Right kidney (tissue), 9 donors: ENCODE results near the gene OR2L8.

Source experiments
- DNase-seq: peaks from one replicate; pipeline ENCODE4 v3.0.0-alpha.2; 2016
- long read RNA-seq, 8 donors: transcript quantifications; one replicate each; lab custom pipeline, GENCODE V29; 2026

Gene OR2L8
- long read RNA-seq, donor 1: 0 reads
- long read RNA-seq, donor 2: 0 reads
- long read RNA-seq, donor 3: 0 reads
- long read RNA-seq, donor 4: 0 reads
- long read RNA-seq, donor 5: 0 reads
- long read RNA-seq, donor 6: 0 reads
- long read RNA-seq, donor 7: 0 reads
- long read RNA-seq, donor 8: 0 reads

- DNase-seq: no peak
Measured at GRCh38 chr1:247948558-247948957, at the start of gene OR2L8. Gene OR2L8, plus strand, starts transcription at chr1:247948858. Its CDS starts 0 bp downstream, at chr1:247948858.

GRCh38 chr1:247904122-247904521, 44.5 kb upstream of the OR2L8 start:
- DNase-seq: no peak

- no peak for DNase-seq
Measured at GRCh38 chr1:247905181-247905580, 43.5 kb upstream of the OR2L8 start.

GRCh38 chr1:247905910-247906503, 42.7 kb upstream of the OR2L8 start:
- no peak for DNase-seq

- DNase-seq: no peak
Measured at GRCh38 chr1:247906504-247907047, 42.1 kb upstream of the OR2L8 start.

- no peak for DNase-seq
Measured at GRCh38 chr1:247908766-247909165, 39.9 kb upstream of the OR2L8 start.

GRCh38 chr1:247913786-247914185, 34.9 kb upstream of the OR2L8 start:
- no peak for DNase-seq

- no peak for DNase-seq
Measured at GRCh38 chr1:247914941-247915662, 33.6 kb upstream of the OR2L8 start.

GRCh38 chr1:247919952-247920351, 28.7 kb upstream of the OR2L8 start, which contains the start of gene OR2T8:
Gene OR2T8, plus strand, starts transcription at chr1:247920252. Its CDS starts 766 bp downstream, at chr1:247921018.
- no peak for DNase-seq

- no peak for DNase-seq
Measured at GRCh38 chr1:247923941-247924340, 24.7 kb upstream of the OR2L8 start.

- no peak for DNase-seq
Measured at GRCh38 chr1:247924868-247925267, 23.8 kb upstream of the OR2L8 start, which contains the start of gene OR2AJ1. Gene OR2AJ1, plus strand, starts transcription at chr1:247924889. Its CDS starts 8,880 bp downstream, at chr1:247933769.

GRCh38 chr1:247933989-247934388, 14.7 kb upstream of the OR2L8 start:
- DNase-seq: no peak

- DNase-seq: no peak
Measured at GRCh38 chr1:247935781-247936180, 12.9 kb upstream of the OR2L8 start.

- DNase-seq: no peak
Measured at GRCh38 chr1:247936415-247936814, 12.2 kb upstream of the OR2L8 start.

- DNase-seq: peak; percentile 12
Measured at GRCh38 chr1:247936965-247937734, 11.5 kb upstream of the OR2L8 start.

- no peak for DNase-seq
Measured at GRCh38 chr1:247942624-247943023, 6.0 kb upstream of the OR2L8 start.

- DNase-seq: no peak
Measured at GRCh38 chr1:247953408-247953807, 4.8 kb downstream of the OR2L8 start.

- no peak for DNase-seq
Measured at GRCh38 chr1:247961791-247962190, 13.1 kb downstream of the OR2L8 start.

GRCh38 chr1:247962911-247963588, 14.4 kb downstream of the OR2L8 start:
- DNase-seq: no peak

GRCh38 chr1:247964933-247965332, 16.3 kb downstream of the OR2L8 start, which contains the start of gene OR2AK2:
Gene OR2AK2, plus strand, starts transcription at chr1:247965233. Its CDS starts 144 bp downstream, at chr1:247965377.
- DNase-seq: no peak

- DNase-seq: no peak
Measured at GRCh38 chr1:247966532-247967204, 18.0 kb downstream of the OR2L8 start.
